ENCODE data around the gene FAM111A. TPM values are rescaled to one million over a fixed set of nuclear protein-coding genes. Genes with fewer than 3 reads are reported as not detected.

FAM111A gene
- total RNA-seq, 1 experiment from 2014 or later: 20.1 TPM

DNA sequence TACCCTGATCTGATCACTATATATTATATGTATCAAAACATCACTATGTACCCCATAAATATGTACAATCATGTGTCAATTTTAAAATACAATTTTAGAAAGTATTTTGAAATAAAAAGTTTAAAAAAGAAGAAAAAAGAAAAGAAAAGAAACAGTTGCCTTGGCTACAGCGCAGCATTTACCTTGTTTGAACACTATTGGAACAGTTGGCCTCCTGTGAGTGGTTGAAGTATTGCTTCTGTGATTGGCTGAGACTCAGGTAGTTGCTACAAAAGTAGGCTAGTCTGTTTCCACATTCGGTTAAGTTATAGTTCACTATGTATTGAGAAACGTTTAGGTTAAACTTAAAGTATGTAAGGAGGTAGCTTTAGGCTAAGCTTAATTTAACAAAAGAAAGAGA, 21.4 kb downstream of the FAM111A start:
- Histone ChIP-seq H4K5ac (ENCODE audit: insufficient read length, low read depth, low read length) (no peak overlapping the region), H4K8ac (replicated peaks; ENCODE audit: insufficient read length, low read depth, low read length) (no peak overlapping the region), H3K27me3 (ENCODE audit: insufficient read depth, low read length) (no peaks in the 10 kb centered on the region), H3K9ac (ENCODE audit: extremely low read depth, insufficient read length, low read length) (no peak overlapping the region), H3K79me2 (ENCODE audit: insufficient read depth, low read length) (no peaks in the 10 kb centered on the region), H3K4me2 (ENCODE audit: insufficient read depth, insufficient read length, low read length) (no peak overlapping the region), H2BK5ac (ENCODE audit: insufficient read length, low read length) (no peak overlapping the region), H2BK120ac (ENCODE audit: low read depth, low read length, poor library complexity, severe bottlenecking) (no peak overlapping the region), H3K79me1 (ENCODE audit: insufficient read depth, low read depth, low read length, poor library complexity, severe bottlenecking) (no peaks in the 10 kb centered on the region), H3K14ac (ENCODE audit: insufficient read depth, low read length) (no peak overlapping the region), H3K4me1 (ENCODE audit: insufficient read depth, low read length) (no peaks in the 10 kb centered on the region), H3K9me3 (ENCODE audit: control insufficient read depth, low read depth, low read length) (no peaks in the 10 kb centered on the region), H2AK5ac (ENCODE audit: insufficient read length, low read length) (no peak overlapping the region), H3K23me2 (ENCODE audit: insufficient read length, low read depth, low read length, poor library complexity, severe bottlenecking) (no peaks in the 10 kb centered on the region), H2BK20ac (ENCODE audit: low read depth, low read length, poor library complexity, severe bottlenecking) (no peak overlapping the region), H3T11ph (ENCODE audit: low read length) (no peak overlapping the region), H2BK15ac (ENCODE audit: low read depth, low read length) (no peak overlapping the region), H3K4ac (ENCODE audit: low read depth, low read length) (no peak overlapping the region), H2BK12ac (ENCODE audit: insufficient read length, low read depth, low read length) (no peak overlapping the region), H4K91ac (ENCODE audit: insufficient read length, low read depth, low read length) (no peak overlapping the region), H3K27ac (ENCODE audit: insufficient read length, low read depth, low read length) (no peak overlapping the region), H2AFZ (ENCODE audit: low read length) (no peak overlapping the region), H3K18ac (ENCODE audit: insufficient read length, low read depth, low read length) (no peak overlapping the region), H3K56ac (ENCODE audit: insufficient read length, low read depth, low read length) (no peak overlapping the region), H3K23ac (ENCODE audit: insufficient read length, low read depth, low read length) (no peak overlapping the region), H4K20me1 (ENCODE audit: control insufficient read depth, insufficient read depth, insufficient read length) (no peaks in the 10 kb centered on the region)
- Mint-ChIP-seq H3K27ac (no peak overlapping the region), H3K4me1 (no peaks in the 10 kb centered on the region), H3K36me3 (ENCODE audit: insufficient read depth in 1 of 3, low read depth in 3 of 3) (no peaks in the 10 kb centered on the region), H3K9me3 (peaks cover 4 to 6% of the 10 kb centered on the region in 2 experiments; a peak in 3 of 5 replicates), H3K4me3 (no peak overlapping the region), H3K27me3 (ENCODE audit: low read depth) (no peaks in the 10 kb centered on the region)
- WGBS (ENCODE audit: extremely low coverage, insufficient read length, low lambda C conversion rate): no CpG with 5 or more reads among the region's 3 CpGs
- TF ChIP-seq, protein P1, sequence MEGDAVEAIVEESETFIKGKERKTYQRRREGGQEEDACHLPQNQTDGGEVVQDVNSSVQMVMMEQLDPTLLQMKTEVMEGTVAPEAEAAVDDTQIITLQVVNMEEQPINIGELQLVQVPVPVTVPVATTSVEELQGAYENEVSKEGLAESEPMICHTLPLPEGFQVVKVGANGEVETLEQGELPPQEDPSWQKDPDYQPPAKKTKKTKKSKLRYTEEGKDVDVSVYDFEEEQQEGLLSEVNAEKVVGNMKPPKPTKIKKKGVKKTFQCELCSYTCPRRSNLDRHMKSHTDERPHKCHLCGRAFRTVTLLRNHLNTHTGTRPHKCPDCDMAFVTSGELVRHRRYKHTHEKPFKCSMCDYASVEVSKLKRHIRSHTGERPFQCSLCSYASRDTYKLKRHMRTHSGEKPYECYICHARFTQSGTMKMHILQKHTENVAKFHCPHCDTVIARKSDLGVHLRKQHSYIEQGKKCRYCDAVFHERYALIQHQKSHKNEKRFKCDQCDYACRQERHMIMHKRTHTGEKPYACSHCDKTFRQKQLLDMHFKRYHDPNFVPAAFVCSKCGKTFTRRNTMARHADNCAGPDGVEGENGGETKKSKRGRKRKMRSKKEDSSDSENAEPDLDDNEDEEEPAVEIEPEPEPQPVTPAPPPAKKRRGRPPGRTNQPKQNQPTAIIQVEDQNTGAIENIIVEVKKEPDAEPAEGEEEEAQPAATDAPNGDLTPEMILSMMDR (conservative IDR thresholded peaks at IDR 0.05): no peak
- DNase-seq: no peak
